ENCODE measurements around the gene RPS27.
"Not testable (repeated sequence)": the region's sequence is repeated elsewhere in the genome, so short reads cannot be mapped to it uniquely, and the experiment has no call there.

The RPS27 gene

DNA sequence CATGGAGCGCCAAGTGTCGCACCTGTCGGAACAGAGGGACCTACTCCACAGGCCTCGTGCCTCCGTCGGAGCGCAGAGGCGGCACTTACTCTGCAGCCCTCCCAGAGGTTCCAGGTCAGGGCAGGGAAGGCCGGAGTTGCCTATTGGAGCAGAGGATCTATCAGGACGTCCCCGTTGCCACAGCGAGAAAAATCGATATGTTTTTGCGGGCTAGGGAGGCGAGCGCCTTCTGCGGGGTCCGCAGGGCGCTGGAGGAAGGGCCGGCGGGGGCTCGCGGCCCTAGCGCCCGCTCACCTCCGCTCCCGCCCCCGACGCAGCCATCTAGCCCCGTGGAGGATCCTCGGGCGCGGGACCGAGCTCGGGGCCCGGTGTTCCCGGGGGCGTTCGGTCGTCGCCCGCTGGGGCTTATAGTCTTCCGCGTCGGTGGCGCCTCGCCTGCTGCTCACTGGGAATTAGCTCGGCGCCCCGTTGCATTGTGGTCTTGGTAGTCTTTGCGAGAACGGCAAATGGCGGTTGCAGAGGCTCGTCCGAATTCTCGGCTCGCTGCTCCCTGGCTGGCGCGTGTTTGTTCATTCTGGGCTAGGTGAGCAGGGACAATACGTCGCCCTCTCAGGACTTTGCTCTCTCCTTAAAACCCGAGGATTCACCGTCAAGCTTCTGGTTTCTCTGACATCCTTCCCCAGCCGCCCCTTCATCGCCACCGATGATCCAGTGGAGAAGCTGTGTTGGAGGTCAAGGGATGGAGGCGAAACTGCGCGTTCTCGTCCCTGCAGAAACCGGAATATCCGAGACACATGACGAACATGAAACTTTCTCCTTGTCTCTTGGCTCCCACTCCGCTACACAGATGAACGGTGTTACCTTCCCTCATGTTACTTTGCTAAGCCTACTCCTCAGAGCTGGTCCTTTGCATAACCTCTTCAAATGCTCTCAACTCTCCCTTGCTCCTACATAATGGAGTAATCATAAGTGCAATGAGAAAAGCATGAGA lies 13.0 kb upstream of the RPS27 start, which contains the start of gene JTB:
TSS of gene JTB (minus strand) at position 425 of the 991 bp plus-strand sequence. CDS start at position 3, 422 bp downstream.
- Histone ChIP-seq H3K36me3 (ENCODE audit: insufficient read depth, low read length) (peaks cover 12% of the 10 kb centered on the region; the same call in 1 of the 2 replicates), H3F3A (ENCODE audit: low read depth) (no peaks in the 10 kb centered on the region)
- TF ChIP-seq, protein P1, sequence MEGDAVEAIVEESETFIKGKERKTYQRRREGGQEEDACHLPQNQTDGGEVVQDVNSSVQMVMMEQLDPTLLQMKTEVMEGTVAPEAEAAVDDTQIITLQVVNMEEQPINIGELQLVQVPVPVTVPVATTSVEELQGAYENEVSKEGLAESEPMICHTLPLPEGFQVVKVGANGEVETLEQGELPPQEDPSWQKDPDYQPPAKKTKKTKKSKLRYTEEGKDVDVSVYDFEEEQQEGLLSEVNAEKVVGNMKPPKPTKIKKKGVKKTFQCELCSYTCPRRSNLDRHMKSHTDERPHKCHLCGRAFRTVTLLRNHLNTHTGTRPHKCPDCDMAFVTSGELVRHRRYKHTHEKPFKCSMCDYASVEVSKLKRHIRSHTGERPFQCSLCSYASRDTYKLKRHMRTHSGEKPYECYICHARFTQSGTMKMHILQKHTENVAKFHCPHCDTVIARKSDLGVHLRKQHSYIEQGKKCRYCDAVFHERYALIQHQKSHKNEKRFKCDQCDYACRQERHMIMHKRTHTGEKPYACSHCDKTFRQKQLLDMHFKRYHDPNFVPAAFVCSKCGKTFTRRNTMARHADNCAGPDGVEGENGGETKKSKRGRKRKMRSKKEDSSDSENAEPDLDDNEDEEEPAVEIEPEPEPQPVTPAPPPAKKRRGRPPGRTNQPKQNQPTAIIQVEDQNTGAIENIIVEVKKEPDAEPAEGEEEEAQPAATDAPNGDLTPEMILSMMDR (conservative IDR thresholded peaks at IDR 0.05; ENCODE audit: low read length) = no peak

DNA sequence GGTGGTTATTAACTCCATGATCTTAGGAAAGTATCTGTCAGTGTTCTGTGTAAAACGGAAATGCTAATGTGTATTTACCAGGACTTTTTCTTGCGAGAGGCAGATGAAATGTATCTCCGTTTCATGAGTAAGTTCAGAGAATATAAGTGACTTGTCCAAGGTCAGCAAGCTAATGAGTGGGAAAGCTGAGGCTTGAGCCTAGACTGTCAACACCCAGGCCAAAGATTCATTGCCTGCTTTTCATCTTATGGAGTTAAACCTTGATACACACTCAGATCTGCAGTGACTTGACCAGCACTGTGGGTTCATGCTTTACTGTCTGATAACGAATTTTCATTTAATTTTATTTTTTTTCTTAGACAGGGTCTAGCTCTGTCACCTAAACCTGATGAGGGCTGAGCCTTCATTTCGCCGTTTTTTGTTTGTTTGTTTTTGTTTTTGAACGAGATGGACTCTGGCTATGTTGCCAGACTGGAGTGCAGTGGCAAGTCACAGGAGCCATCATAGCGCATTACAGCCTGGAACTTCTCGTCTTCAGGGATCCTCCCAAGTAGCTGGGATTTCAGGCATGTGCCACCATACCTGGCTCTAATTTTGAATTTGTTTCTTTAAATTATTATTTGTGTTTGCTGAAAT lies 12.2 kb upstream of the RPS27 start:
- TF ChIP-seq EZH2phosphoT487 (IDR thresholded peaks at IDR 0.05; ENCODE audit: borderline replicate concordance) = no peak
- TF ChIP-seq, protein P1 (conservative IDR thresholded peaks at IDR 0.05; ENCODE audit: low read length) = no peak
- Histone ChIP-seq H2AFZ (ENCODE audit: low read length) (peak overlapping the region; percentile 96), H4K20me1 (ENCODE audit: insufficient read depth, low read length, poor library complexity, severe bottlenecking) (peaks cover 8% of the 10 kb centered on the region), H3K36me3 (ENCODE audit: insufficient read depth, low read length) (peaks cover 12% of the 10 kb centered on the region; the same call in 1 of the 2 replicates), H3K4me2 (ENCODE audit: low read depth, low read length, poor library complexity, severe bottlenecking) (peak overlapping the region; percentile 78), H3K79me2 (ENCODE audit: insufficient read depth, low read length) (peaks cover 31% of the 10 kb centered on the region), H3K9me2 (replicated peaks; ENCODE audit: low read depth, low read length) (no peaks in the 10 kb centered on the region), H3K4me1 (ENCODE audit: insufficient read depth, low read length, poor library complexity, severe bottlenecking) (peaks cover 21% of the 10 kb centered on the region), H3K27me3 (ENCODE audit: insufficient read depth, low read length, poor library complexity, severe bottlenecking) (no peaks in the 10 kb centered on the region), H3K9me3 (ENCODE audit: insufficient read depth, low read depth, low read length) (no peaks in the 10 kb centered on the region), H3K9ac (ENCODE audit: low read depth, low read length, poor library complexity, severe bottlenecking) (peak overlapping the region; percentile 96), H3K4me3 (ENCODE audit: low read length, poor library complexity, severe bottlenecking) (peak overlapping the region; percentile 98), H3F3A (ENCODE audit: low read depth) (no peaks in the 10 kb centered on the region)

More for the DNA sequence above, 13.0 kb upstream of the RPS27 start, which contains the start of gene JTB:
- peak within 1 kb of the TSS; percentile 78 for H3K4me2 ChIP-seq (ENCODE audit: low read depth, low read length, poor library complexity, severe bottlenecking)
- peak within 1 kb of the TSS; percentile 96 for H2AFZ ChIP-seq (ENCODE audit: low read length)
- H3K79me2 ChIP-seq (ENCODE audit: insufficient read depth, low read length) = peaks cover 31% of the 10 kb centered on the region
- peaks cover 8% of the 10 kb centered on the region for H4K20me1 ChIP-seq (ENCODE audit: insufficient read depth, low read length, poor library complexity, severe bottlenecking)
- H3K9me3 ChIP-seq (ENCODE audit: insufficient read depth, low read depth, low read length) = no peaks in the 10 kb centered on the region
- H3K4me3 ChIP-seq (ENCODE audit: low read length, poor library complexity, severe bottlenecking) = peak within 1 kb of the TSS; percentile 98
- peaks cover 21% of the 10 kb centered on the region for H3K4me1 ChIP-seq (ENCODE audit: insufficient read depth, low read length, poor library complexity, severe bottlenecking)
- peak within 1 kb of the TSS; percentile 96 for H3K9ac ChIP-seq (ENCODE audit: low read depth, low read length, poor library complexity, severe bottlenecking)
- no peaks in the 10 kb centered on the region for H3K27me3 ChIP-seq (ENCODE audit: insufficient read depth, low read length, poor library complexity, severe bottlenecking)
- H3K9me2 ChIP-seq (replicated peaks; ENCODE audit: low read depth, low read length) = no peaks in the 10 kb centered on the region

DNA sequence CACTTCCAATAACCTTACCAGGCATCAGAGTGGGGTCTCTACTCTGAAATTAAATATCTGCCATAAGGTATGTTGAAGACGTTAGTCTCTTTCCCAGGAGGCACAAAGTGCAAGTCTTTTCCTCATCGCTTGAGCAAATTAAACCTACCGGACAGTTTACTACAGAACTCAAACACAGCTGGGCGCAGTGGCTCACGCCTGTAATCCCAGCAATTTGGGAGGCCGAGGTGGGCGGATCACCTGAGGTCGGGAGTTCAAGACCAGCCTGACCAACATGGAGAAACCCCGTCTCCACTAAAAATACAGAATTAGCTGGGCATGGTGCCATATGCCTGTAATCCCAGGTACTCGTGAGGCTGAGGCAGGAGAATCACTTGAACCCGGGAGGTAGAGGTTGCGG lies 11.5 kb upstream of the RPS27 start:
- H4K20me1 ChIP-seq (ENCODE audit: insufficient read depth, low read length, poor library complexity, severe bottlenecking); H3F3A ChIP-seq (ENCODE audit: low read depth); H3K9ac ChIP-seq (ENCODE audit: low read depth, low read length, poor library complexity, severe bottlenecking); H2AFZ ChIP-seq (ENCODE audit: low read length); H3K4me3 ChIP-seq (ENCODE audit: low read length, poor library complexity, severe bottlenecking); H3K36me3 ChIP-seq (ENCODE audit: insufficient read depth, low read length); H3K9me2 ChIP-seq (replicated peaks; ENCODE audit: low read depth, low read length); H3K9me3 ChIP-seq (ENCODE audit: insufficient read depth, low read depth, low read length); H3K27me3 ChIP-seq (ENCODE audit: insufficient read depth, low read length, poor library complexity, severe bottlenecking): not testable (repeated sequence)
- peak overlapping the region; percentile 78 for H3K4me2 ChIP-seq (ENCODE audit: low read depth, low read length, poor library complexity, severe bottlenecking)
- H3K79me2 ChIP-seq (ENCODE audit: insufficient read depth, low read length) = peaks cover 31% of the 10 kb centered on the region
- peaks cover 21% of the 10 kb centered on the region for H3K4me1 ChIP-seq (ENCODE audit: insufficient read depth, low read length, poor library complexity, severe bottlenecking)

DNA sequence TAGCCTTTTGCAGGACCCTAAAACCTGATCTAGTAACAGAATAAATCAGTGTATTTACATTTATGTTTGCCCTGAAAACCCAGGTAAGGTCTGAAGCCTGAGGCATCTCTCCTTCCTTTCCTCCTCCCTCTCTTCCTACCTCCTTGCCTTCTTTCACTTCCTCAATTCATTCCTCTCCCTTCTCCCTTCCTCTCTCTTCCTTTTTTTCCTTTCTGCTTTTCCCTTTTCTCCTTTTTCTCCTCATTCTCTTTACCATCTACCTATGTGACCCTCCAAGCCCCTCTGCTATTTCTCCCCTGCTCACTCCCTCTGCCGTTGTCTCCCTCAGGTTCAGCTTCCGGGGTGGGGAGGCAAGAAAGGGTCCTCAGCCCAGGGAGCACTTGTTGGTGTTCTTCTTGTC lies 8.8 kb upstream of the RPS27 start:
- not testable (repeated sequence) for H3K27me3 ChIP-seq (ENCODE audit: insufficient read depth, low read length, poor library complexity, severe bottlenecking); H4K20me1 ChIP-seq (ENCODE audit: insufficient read depth, low read length, poor library complexity, severe bottlenecking); H3K79me2 ChIP-seq (ENCODE audit: insufficient read depth, low read length); H3K36me3 ChIP-seq (ENCODE audit: insufficient read depth, low read length); H2AFZ ChIP-seq (ENCODE audit: low read length); H3K4me2 ChIP-seq (ENCODE audit: low read depth, low read length, poor library complexity, severe bottlenecking); H3K9me3 ChIP-seq (ENCODE audit: insufficient read depth, low read depth, low read length); H3K4me3 ChIP-seq (ENCODE audit: low read length, poor library complexity, severe bottlenecking); H3F3A ChIP-seq (ENCODE audit: low read depth); H3K9me2 ChIP-seq (replicated peaks; ENCODE audit: low read depth, low read length); H3K9ac ChIP-seq (ENCODE audit: low read depth, low read length, poor library complexity, severe bottlenecking)
- H3K4me1 ChIP-seq (ENCODE audit: insufficient read depth, low read length, poor library complexity, severe bottlenecking) = peaks cover 21% of the 10 kb centered on the region

Data from Loucy (cell line).